NCI-H748 (cell line): ENCODE measurements around the gene GCM1.
A peak's percentile ranks its signal among the peaks of the same experiment; 100 is the strongest.

Experiments used
- DNase-seq: peaks from one replicate; lab custom pipeline; 2025; ENCODE audit not compliant: unreplicated experiment; lab: John Stamatoyannopoulos, UW

Gene GCM1

GRCh38 chr6:53111865-53112264 is 36.8 kb downstream of the GCM1 start:
- DNase-seq: no peak

GRCh38 chr6:53109612-53110011 is 39.0 kb downstream of the GCM1 start:
- DNase-seq: no peak

- DNase-seq: peak; percentile 70
Measured at GRCh38 chr6:53107091-53107490, 41.5 kb downstream of the GCM1 start.

GRCh38 chr6:53104916-53105315 is 43.7 kb downstream of the GCM1 start:
- no peak for DNase-seq

GRCh38 chr6:53103993-53104675 is 44.5 kb downstream of the GCM1 start:
- peak; percentile 64 for DNase-seq

- no peak for DNase-seq
Measured at GRCh38 chr6:53101006-53101405, 47.6 kb downstream of the GCM1 start.

- DNase-seq: no peak
Measured at GRCh38 chr6:53100561-53100960, 48.1 kb downstream of the GCM1 start.

- DNase-seq: no peak
Measured at GRCh38 chr6:53095716-53096115, 52.9 kb downstream of the GCM1 start.

- no peak for DNase-seq
Measured at GRCh38 chr6:53095270-53095669, 53.4 kb downstream of the GCM1 start.

GRCh38 chr6:53090576-53090975 is 58.1 kb downstream of the GCM1 start:
- DNase-seq: no peak

GRCh38 chr6:53089948-53090347 is 58.7 kb downstream of the GCM1 start:
- DNase-seq: no peak

- DNase-seq: no peak
Measured at GRCh38 chr6:53086302-53086701, 62.3 kb downstream of the GCM1 start.

GRCh38 chr6:53080813-53081212 is 67.8 kb downstream of the GCM1 start:
- no peak for DNase-seq
